K562 (cell line): ENCODE results near the gene TOR1B. TPM values are rescaled to one million over a fixed set of nuclear protein-coding genes. Genes with fewer than 3 reads are reported as not detected.
A peak's percentile ranks its signal among the peaks of the same experiment; 100 is the strongest.

Source experiments
- ATF3 ChIP-seq, 2 experiments: fragments of 450-650 bp in 1 of 2; sonication (generic) in 1 of 2; formaldehyde crosslinking in 1 of 2; IDR thresholded peaks in 1 of 2; conservative IDR thresholded peaks in 1 of 2; 2 replicates each; pipeline versions ENCODE4 v1.6.1 to v1.8.1; 2016 to 2023; ENCODE audit warnings: mild to moderate bottlenecking in 2 of 2, moderate library complexity in 2 of 2, inconsistent platforms in 1 of 2, missing genetic modification reagents in 1 of 2
- ATF4 ChIP-seq: fragments of 450-650 bp; formaldehyde crosslinking; IDR thresholded peaks from 2 replicates; pipeline ENCODE4 v1.4.0; 2022; ENCODE audit warnings: mild to moderate bottlenecking, moderate library complexity
- BMI1 ChIP-seq: fragments of 150-350 bp; IDR thresholded peaks from 2 replicates; pipeline ENCODE4 v1.6.1; 2014; ENCODE audit warnings: low read length
- BRD4 ChIP-seq: fragments of 200-600 bp; sonication (generic); IDR thresholded peaks from 2 replicates; pipeline ENCODE4 v1.6.1; 2017; ENCODE audit warnings: inconsistent platforms
- BRD9 ChIP-seq: fragments of 450-650 bp; IDR thresholded peaks from 2 replicates; pipeline ENCODE4 v1.6.1; 2018; ENCODE audit warnings: low read depth; ENCODE audit not compliant: partially characterized antibody
- DIDO1 ChIP-seq: fragments of 450-650 bp; IDR thresholded peaks from 2 replicates; pipeline ENCODE4 v1.6.1; 2016; ENCODE audit warnings: low read depth, missing biosample characterization, missing genetic modification characterization
- DMBX1 ChIP-seq: fragments of 250-450 bp; sonication (Bioruptor Pico); IDR thresholded peaks from 2 replicates; pipeline ENCODE4 v1.8.0; 2022; ENCODE audit warnings: inconsistent platforms, mild to moderate bottlenecking, moderate library complexity, borderline replicate concordance
- ETS2 ChIP-seq: IDR thresholded peaks from 2 replicates; pipeline ENCODE4 v1.6.1; 2016; ENCODE audit warnings: borderline replicate concordance, missing genetic modification characterization, mild to moderate bottlenecking, moderate library complexity, missing compliant biosample characterization; ENCODE audit not compliant: poor library complexity, severe bottlenecking
- FOS ChIP-seq: IDR thresholded peaks from 3 replicates; pipeline ENCODE4 v1.6.1; 2011; ENCODE audit not compliant: insufficient read length; ENCODE audit errors: extremely low read depth
- FOXA1 ChIP-seq: fragments of 450-650 bp; IDR thresholded peaks from 2 replicates; pipeline ENCODE4 v1.6.1; 2016; ENCODE audit warnings: mild to moderate bottlenecking, borderline replicate concordance
- GTF2A2 ChIP-seq: IDR thresholded peaks from 2 replicates; pipeline ENCODE4 v1.6.1; 2016; ENCODE audit warnings: mild to moderate bottlenecking, missing genetic modification characterization, missing compliant biosample characterization
- HMG20B ChIP-seq: fragments of 250-450 bp; sonication (Bioruptor Pico); IDR thresholded peaks from 2 replicates; pipeline ENCODE4 v1.5.0; 2021; ENCODE audit warnings: mild to moderate bottlenecking
- HNRNPUL1 ChIP-seq: fragments of 200-400 bp; formaldehyde crosslinking; IDR thresholded peaks from 2 replicates; pipeline ENCODE4 v1.6.1; 2017; ENCODE audit warnings: low read length
- LEF1 ChIP-seq: fragments of 450-650 bp; IDR thresholded peaks from 2 replicates; pipeline ENCODE4 v1.6.1; 2016; ENCODE audit warnings: mild to moderate bottlenecking
- NFYB ChIP-seq: IDR thresholded peaks from 2 replicates; pipeline ENCODE4 v1.6.1; 2011; ENCODE audit warnings: mild to moderate bottlenecking, moderate library complexity; ENCODE audit not compliant: insufficient read length; ENCODE audit errors: extremely low read depth
- NR1H2 ChIP-seq: sonication (generic); formaldehyde crosslinking; IDR thresholded peaks from 2 replicates; pipeline ENCODE4 v1.4.0; 2020; ENCODE audit warnings: mild to moderate bottlenecking, missing genetic modification reagents
- PRPF4 ChIP-seq: fragments of 200-400 bp; formaldehyde crosslinking; IDR thresholded peaks from one replicate; pipeline ENCODE4 v1.6.1; 2017; ENCODE audit warnings: low read length, low read depth, mild to moderate bottlenecking; ENCODE audit not compliant: insufficient read depth, poor library complexity, severe bottlenecking
- TAF7 ChIP-seq: fragments of 450-650 bp; IDR thresholded peaks from 2 replicates; pipeline ENCODE4 v1.6.1; 2016; ENCODE audit warnings: missing genetic modification characterization, missing compliant biosample characterization
- YY1 ChIP-seq, 3 experiments: IDR thresholded peaks; 2 replicates each; pipeline ENCODE4 v1.6.1; 2011; ENCODE audit warnings: low read length in 2 of 3, mild to moderate bottlenecking in 2 of 3, moderate library complexity in 2 of 3, borderline replicate concordance in 1 of 3, control low read depth in 1 of 3, low read depth in 1 of 3; ENCODE audit not compliant: insufficient read depth in 3 of 3, insufficient replicate concordance in 2 of 3, control insufficient read depth in 1 of 3, insufficient read length in 1 of 3; ENCODE audit errors: extremely low read depth in 1 of 3
- ZBED1 ChIP-seq: IDR thresholded peaks from 2 replicates; pipeline ENCODE4 v1.6.1; 2014
- ZBTB49 ChIP-seq: sonication (generic); formaldehyde crosslinking; IDR thresholded peaks from 2 replicates; pipeline ENCODE4 v1.8.0; 2022; ENCODE audit warnings: missing genetic modification reagents, mild to moderate bottlenecking, borderline replicate concordance
- ZNF121 ChIP-seq: sonication (generic); formaldehyde crosslinking; conservative IDR thresholded peaks from 2 replicates; pipeline ENCODE4 v1.8.0; 2022; ENCODE audit warnings: missing genetic modification reagents
- ZNF695 ChIP-seq: fragments of 450-650 bp; formaldehyde crosslinking; IDR thresholded peaks from 2 replicates; pipeline ENCODE4 v1.4.0; 2020; ENCODE audit warnings: mild to moderate bottlenecking, moderate library complexity
- polyA plus RNA-seq, 8 experiments: library from polyadenylated mRNA; depleted of rRNA in 4 of 8; stranded (reverse) in 5 of 8; unstranded in 3 of 8; fragments of >200 nt; fragmentation: Nextera tagmentation in 2 of 8; fragmentation: Illumina TruSeq in 1 of 8; extraction: Ambion mirVana in 2 of 8; extraction: Trizol in 1 of 8; gene quantifications; 2 replicates each; pipeline versions ENCODE4 v1.2.1 to v1.2.3, GENCODE V29; 2011 to 2014; ENCODE audit warnings: inconsistent platforms in 1 of 8, missing spikeins in 1 of 8
- total RNA-seq, 7 experiments: library from RNA; depleted of rRNA in 6 of 7; stranded (reverse); fragments of >200 nt in 6 of 7; fragmentation: Illumina TruSeq in 2 of 7; extraction: Trizol in 2 of 7; gene quantifications; 2 replicates each; pipeline versions ENCODE4 v1.2.1 to v1.2.3, GENCODE V29; 2011 to 2021; ENCODE audit warnings: low replicate concordance in 1 of 7

The TOR1B gene
- total and polyA plus RNA-seq, 9 of the 15 experiments (the other 6 are each of a cell fraction or from before 2014, with no cell fraction given): 4.2 to 36.5 (median 24.6) TPM

GRCh38 chr9:129776938-129777768 lies 25.8 kb upstream of the TOR1B start (continued):
- TF ChIP-seq YY1 (IDR thresholded peaks at IDR 0.05; ENCODE audit: borderline replicate concordance in 1 of 3, control insufficient read depth in 1 of 3, extremely low read depth in 1 of 3, insufficient read depth in 3 of 3, insufficient read length in 1 of 3, insufficient replicate concordance in 2 of 3, low read depth in 1 of 3, low read length in 2 of 3) (peak in 2 of 3 experiments; percentile 49 to 59), DIDO1 (tag) (peak; percentile 12; the same call in 1 of the 2 replicates), ATF3 (IDR thresholded peaks at IDR 0.05) (peak; percentile 100), ATF3 (CRISPR knock-in tag; conservative IDR thresholded peaks at IDR 0.05) (peak; percentile 97), TAF7 (tag) (no peak), FOS (no peak), BRD4 (no peak; the same call in 1 of the 2 replicates), BRD9 (no peak), GTF2A2 (tag) (no peak), ZNF695 (CRISPR knock-in tag) (0 out of 2 replicates have a peak, but pooled peaks have one; percentile 57), ZNF121 (CRISPR knock-in tag) (no peak), ATF4 (CRISPR knock-in tag) (peak; percentile 67), FOXA1 (no peak), NR1H2 (no peak), LEF1 (peak; percentile 95; the same call in 1 of the 2 replicates), BMI1 (no peak), NFYB (no peak), PRPF4 (no peak), ZBED1 (0 out of 2 replicates have a peak, but pooled peaks have one; percentile 55), ETS2 (tag) (no peak), HNRNPUL1 (no peak), HMG20B (CRISPR knock-in tag) (no peak), ZBTB49 (CRISPR knock-in tag) (no peak), DMBX1 (CRISPR knock-in tag) (peak; percentile 53; the same call in 1 of the 2 replicates)
